ENCODE data around the gene CRYL1.

The CRYL1 gene

GRCh38 chr13:20566898-20567874, 41.5 kb upstream of the CRYL1 start, which contains the start of gene IFT88:
TSS of gene IFT88 (plus strand) at chr13:20567157. CDS start at chr13:20574386, 7,229 bp downstream.
- Histone ChIP-seq H3K9me3 (replicated peaks; ENCODE audit: insufficient read depth, low read length) (no peaks in the 10 kb centered on the region), H2AFZ (ENCODE audit: low read length) (peak within 1 kb of the TSS; percentile 87), H3F3A (ENCODE audit: insufficient read depth, low read length) (peaks cover 6% of the 10 kb centered on the region; the same call in 1 of the 2 replicates), H3K27ac (ENCODE audit: low read length) (peak within 1 kb of the TSS; percentile 68; the same call in 1 of the 2 replicates), H3K36me3 (replicated peaks; ENCODE audit: insufficient read depth, low read length) (no peaks in the 10 kb centered on the region), H3K9ac (ENCODE audit: low read length) (peak within 1 kb of the TSS; percentile 64), H3K27me3 (replicated peaks; ENCODE audit: insufficient read depth, low read length) (no peaks in the 10 kb centered on the region), H3K4me2 (ENCODE audit: low read depth, low read length) (peak within 1 kb of the TSS; percentile 86), H3K9me2 (replicated peaks; ENCODE audit: insufficient read depth, low read length) (no peaks in the 10 kb centered on the region), H4K20me1 (ENCODE audit: insufficient read depth, low read length) (no peaks in the 10 kb centered on the region), H3K79me2 (ENCODE audit: low read length) (no peaks in the 10 kb centered on the region), H3K4me3 (ENCODE audit: low read length) (peak within 1 kb of the TSS; percentile 69), H3K4me1 (ENCODE audit: low read length) (no peaks in the 10 kb centered on the region)
- TF ChIP-seq EZH2 (optimal IDR thresholded peaks at IDR 0.05; ENCODE audit: low read depth, low read length) (no peak), CTCF (IDR thresholded peaks at IDR 0.05; ENCODE audit: low read length) (no peak), EZH2phosphoT487 (IDR thresholded peaks at IDR 0.05; ENCODE audit: low read length) (no peak)
- DNase-seq, result peak; percentile 72

GRCh38 chr13:20566468-20566897, 40.8 kb upstream of the CRYL1 start:
- H3K4me2 ChIP-seq (ENCODE audit: low read depth, low read length), result peak overlapping the region; percentile 58; the same call in 1 of the 2 replicates
- peak overlapping the region; percentile 68; the same call in 1 of the 2 replicates for H3K27ac ChIP-seq (ENCODE audit: low read length)
- H2AFZ ChIP-seq (ENCODE audit: low read length), result peak overlapping the region; percentile 56; the same call in 1 of the 2 replicates
- peak overlapping the region; percentile 52; the same call in 1 of the 2 replicates for H3K9ac ChIP-seq (ENCODE audit: low read length)
- no peaks in the 10 kb centered on the region for H3K36me3 ChIP-seq (replicated peaks; ENCODE audit: insufficient read depth, low read length)
- H4K20me1 ChIP-seq (ENCODE audit: insufficient read depth, low read length), result no peaks in the 10 kb centered on the region
- H3F3A ChIP-seq (ENCODE audit: insufficient read depth, low read length), result peaks cover 6% of the 10 kb centered on the region; the same call in 1 of the 2 replicates
- TF ChIP-seq CTCF (IDR thresholded peaks at IDR 0.05; ENCODE audit: low read length) (no peak), EZH2phosphoT487 (IDR thresholded peaks at IDR 0.05; ENCODE audit: low read length) (no peak), EZH2 (optimal IDR thresholded peaks at IDR 0.05; ENCODE audit: low read depth, low read length) (no peak)
- no peaks in the 10 kb centered on the region for H3K79me2 ChIP-seq (ENCODE audit: low read length)
- peak overlapping the region; percentile 69 for H3K4me3 ChIP-seq (ENCODE audit: low read length)
- no peaks in the 10 kb centered on the region for H3K4me1 ChIP-seq (ENCODE audit: low read length)
- DNase-seq, result peak; percentile 32
- H3K9me3 ChIP-seq (replicated peaks; ENCODE audit: insufficient read depth, low read length), result no peaks in the 10 kb centered on the region
- no peaks in the 10 kb centered on the region for H3K9me2 ChIP-seq (replicated peaks; ENCODE audit: insufficient read depth, low read length)
- H3K27me3 ChIP-seq (replicated peaks; ENCODE audit: insufficient read depth, low read length), result no peaks in the 10 kb centered on the region

GRCh38 chr13:20565115-20565736, 39.6 kb upstream of the CRYL1 start:
- H3F3A ChIP-seq (ENCODE audit: insufficient read depth, low read length), result peaks cover 6% of the 10 kb centered on the region; the same call in 1 of the 2 replicates
- no peaks in the 10 kb centered on the region for H3K36me3 ChIP-seq (replicated peaks; ENCODE audit: insufficient read depth, low read length)
- no peaks in the 10 kb centered on the region for H4K20me1 ChIP-seq (ENCODE audit: insufficient read depth, low read length)
- no peaks in the 10 kb centered on the region for H3K9me3 ChIP-seq (replicated peaks; ENCODE audit: insufficient read depth, low read length)
- H3K79me2 ChIP-seq (ENCODE audit: low read length), result no peaks in the 10 kb centered on the region
- H3K4me1 ChIP-seq (ENCODE audit: low read length), result no peaks in the 10 kb centered on the region
- H3K4me3 ChIP-seq (ENCODE audit: low read length), result no peak overlapping the region
- H3K27ac ChIP-seq (ENCODE audit: low read length), result no peak overlapping the region
- TF ChIP-seq EZH2phosphoT487 (IDR thresholded peaks at IDR 0.05; ENCODE audit: low read length) (no peak), EZH2 (optimal IDR thresholded peaks at IDR 0.05; ENCODE audit: low read depth, low read length) (no peak), CTCF (IDR thresholded peaks at IDR 0.05; ENCODE audit: low read length) (no peak)
- no peaks in the 10 kb centered on the region for H3K9me2 ChIP-seq (replicated peaks; ENCODE audit: insufficient read depth, low read length)
- H2AFZ ChIP-seq (ENCODE audit: low read length), result no peak overlapping the region
- no peak overlapping the region for H3K4me2 ChIP-seq (ENCODE audit: low read depth, low read length)
- no peak overlapping the region for H3K9ac ChIP-seq (ENCODE audit: low read length)
- no peaks in the 10 kb centered on the region for H3K27me3 ChIP-seq (replicated peaks; ENCODE audit: insufficient read depth, low read length)
- no peak for DNase-seq

Data from MM.1S (cell line).